HepG2 (cell line): ENCODE measurements around the gene MT4. TPM values are rescaled to one million over a fixed set of nuclear protein-coding genes. Genes with fewer than 3 reads are reported as not detected.

Experiments
- MAF1 ChIP-seq: sonication (generic); formaldehyde crosslinking; IDR thresholded peaks from 2 replicates; pipeline ENCODE4 v1.5.0; 2020; ENCODE audit warnings: missing genetic modification reagents, borderline replicate concordance
- NFKB2 ChIP-seq: sonication (generic); formaldehyde crosslinking; IDR thresholded peaks from 2 replicates; pipeline ENCODE4 v1.4.0; 2020; ENCODE audit warnings: missing genetic modification reagents, borderline replicate concordance
- PRMT3 ChIP-seq: sonication (generic); formaldehyde crosslinking; IDR thresholded peaks from 2 replicates; pipeline ENCODE4 v1.8.1; 2022; ENCODE audit warnings: low read depth, mild to moderate bottlenecking, moderate library complexity, missing genetic modification reagents, borderline replicate concordance
- RBAK ChIP-seq: sonication (generic); formaldehyde crosslinking; IDR thresholded peaks from 2 replicates; pipeline ENCODE4 v1.5.1; 2020; ENCODE audit warnings: mild to moderate bottlenecking, missing genetic modification reagents
- TEAD3 ChIP-seq: optimal IDR thresholded peaks from 2 replicates; pipeline ENCODE3; 2016; ENCODE audit warnings: borderline replicate concordance
- ZEB1 ChIP-seq: IDR thresholded peaks from 2 replicates; pipeline ENCODE4 v1.6.1; 2012; ENCODE audit warnings: mild to moderate bottlenecking, low read depth, inconsistent platforms; ENCODE audit not compliant: insufficient replicate concordance
- ZNF235 ChIP-seq: sonication (generic); formaldehyde crosslinking; IDR thresholded peaks from 2 replicates; pipeline ENCODE4 v1.8.1; 2023; ENCODE audit warnings: mild to moderate bottlenecking, missing genetic modification reagents, borderline replicate concordance
- ZNF430 ChIP-seq: sonication (generic); formaldehyde crosslinking; IDR thresholded peaks from 2 replicates; pipeline ENCODE4 v1.9.0; 2021; ENCODE audit warnings: mild to moderate bottlenecking, missing genetic modification reagents
- ZNF577 ChIP-seq: sonication (generic); formaldehyde crosslinking; IDR thresholded peaks from 2 replicates; pipeline ENCODE4 v1.4.0; 2020; ENCODE audit warnings: mild to moderate bottlenecking, low read depth, missing genetic modification reagents, borderline replicate concordance
- ZNF768 ChIP-seq: sonication (generic); formaldehyde crosslinking; IDR thresholded peaks from 2 replicates; pipeline ENCODE4 v1.4.0; 2020; ENCODE audit warnings: missing genetic modification reagents
- polyA plus RNA-seq, 8 experiments: library from polyadenylated mRNA; depleted of rRNA in 3 of 8; stranded (reverse) in 7 of 8; unstranded in 1 of 8; fragments of >200 nt; fragmentation: Illumina TruSeq in 4 of 8; extraction: Trizol in 4 of 8; gene quantifications; 2 replicates each; pipeline versions ENCODE4 v1.2.1 to v1.2.3, GENCODE V29; 2011 to 2016; ENCODE audit warnings: low read depth in 4 of 8, missing spikeins in 1 of 8, mixed read lengths in 1 of 8; ENCODE audit not compliant: insufficient read depth in 1 of 8
- total RNA-seq, 5 experiments: library from RNA; depleted of rRNA; stranded (reverse); fragments of >200 nt; fragmentation: Illumina TruSeq; extraction: Trizol; gene quantifications; 2 replicates each; pipeline ENCODE4 v1.2.3, GENCODE V29; 2016; ENCODE audit warnings: low read depth in 1 of 5
- TF ChIP-seq, protein P1 (sequence below): sonication (generic); formaldehyde crosslinking; IDR thresholded peaks from 2 replicates; pipeline ENCODE4 v1.5.0; 2020; ENCODE audit warnings: missing genetic modification reagents, mild to moderate bottlenecking, borderline replicate concordance
- TF ChIP-seq, protein P2 (sequence below): sonication (generic); formaldehyde crosslinking; IDR thresholded peaks from 2 replicates; pipeline ENCODE4 v1.4.0; 2020; ENCODE audit warnings: missing genetic modification reagents, mild to moderate bottlenecking, borderline replicate concordance
- TF ChIP-seq, protein P3 (sequence below): sonication (generic); formaldehyde crosslinking; IDR thresholded peaks from 2 replicates; pipeline ENCODE4 v1.4.0; 2020; ENCODE audit warnings: missing genetic modification reagents; ENCODE audit errors: not compliant biosample characterization
- TF ChIP-seq, protein P4 (sequence below), 2 experiments: sonication (generic) in 1 of 2; formaldehyde crosslinking in 1 of 2; IDR thresholded peaks; 2 replicates each; pipeline versions ENCODE4 v1.4.0 to v1.6.1; 2016 to 2020; ENCODE audit warnings: borderline replicate concordance in 1 of 2, low read depth in 1 of 2, mild to moderate bottlenecking in 1 of 2, missing genetic modification reagents in 1 of 2
- TF ChIP-seq, protein P5 (sequence below): sonication (generic); formaldehyde crosslinking; IDR thresholded peaks from 2 replicates; pipeline ENCODE4 v1.8.1; 2023; ENCODE audit warnings: mild to moderate bottlenecking, moderate library complexity, missing genetic modification reagents
- TF ChIP-seq, protein P6 (sequence below): IDR thresholded peaks from 2 replicates; pipeline ENCODE4 v1.6.1; 2016; ENCODE audit warnings: control low read depth
- TF ChIP-seq, protein P7 (sequence below): sonication (generic); formaldehyde crosslinking; IDR thresholded peaks from 2 replicates; pipeline ENCODE4 v1.4.0; 2020; ENCODE audit warnings: low read depth, mild to moderate bottlenecking, missing genetic modification reagents

The MT4 gene
- total and polyA plus RNA-seq, 2 of the 13 experiments (the other 11 are each of a cell fraction or from before 2014, with no cell fraction given), result not detected

DNA sequence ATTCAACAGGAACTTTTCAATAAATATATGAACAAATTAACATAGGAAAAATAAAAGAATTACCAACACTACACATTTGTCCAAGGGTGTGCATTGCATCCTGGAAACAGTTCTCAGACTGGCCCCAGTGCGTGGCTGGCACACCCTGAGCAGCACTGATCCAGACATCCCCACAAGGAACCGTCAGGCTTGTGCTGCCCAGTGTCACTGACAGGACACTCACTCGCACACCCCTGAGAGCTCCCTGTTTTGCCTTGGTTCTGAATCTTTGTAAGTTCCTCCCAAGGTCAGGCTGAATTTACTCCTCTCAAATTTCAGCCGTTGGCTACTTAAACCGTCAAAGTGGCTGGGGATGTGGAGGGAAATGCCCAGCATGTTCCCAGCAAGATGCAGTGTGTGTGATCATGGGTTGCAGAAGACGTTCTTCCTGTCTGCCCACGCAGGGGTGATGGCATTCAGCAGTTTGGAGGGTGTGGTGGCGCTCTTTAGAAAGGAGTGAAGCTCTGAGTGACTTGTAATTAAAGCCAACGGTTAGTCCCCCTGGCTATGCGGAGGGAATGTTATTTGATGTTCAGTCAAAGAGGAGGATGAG lies 45.2 kb downstream of the MT4 start (continued):
- no peak for TF ChIP-seq RBAK
- TF ChIP-seq, protein P1, sequence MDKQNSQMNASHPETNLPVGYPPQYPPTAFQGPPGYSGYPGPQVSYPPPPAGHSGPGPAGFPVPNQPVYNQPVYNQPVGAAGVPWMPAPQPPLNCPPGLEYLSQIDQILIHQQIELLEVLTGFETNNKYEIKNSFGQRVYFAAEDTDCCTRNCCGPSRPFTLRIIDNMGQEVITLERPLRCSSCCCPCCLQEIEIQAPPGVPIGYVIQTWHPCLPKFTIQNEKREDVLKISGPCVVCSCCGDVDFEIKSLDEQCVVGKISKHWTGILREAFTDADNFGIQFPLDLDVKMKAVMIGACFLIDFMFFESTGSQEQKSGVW (CRISPR knock-in tag), result no peak
- no peak for TF ChIP-seq ZNF430 (CRISPR knock-in tag)
- peak; percentile 9 for TF ChIP-seq TEAD3
- TF ChIP-seq ZNF577, result no peak
- TF ChIP-seq, protein P2, sequence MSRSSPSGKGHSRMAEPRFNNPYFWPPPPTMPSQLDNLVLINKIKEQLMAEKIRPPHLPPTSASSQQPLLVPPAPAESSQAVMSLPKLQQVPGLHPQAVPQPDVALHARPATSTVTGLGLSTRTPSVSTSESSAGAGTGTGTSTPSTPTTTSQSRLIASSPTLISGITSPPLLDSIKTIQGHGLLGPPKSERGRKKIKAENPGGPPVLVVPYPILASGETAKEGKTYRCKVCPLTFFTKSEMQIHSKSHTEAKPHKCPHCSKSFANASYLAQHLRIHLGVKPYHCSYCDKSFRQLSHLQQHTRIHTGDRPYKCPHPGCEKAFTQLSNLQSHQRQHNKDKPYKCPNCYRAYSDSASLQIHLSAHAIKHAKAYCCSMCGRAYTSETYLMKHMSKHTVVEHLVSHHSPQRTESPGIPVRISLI (CRISPR knock-in tag), result no peak
- no peak for TF ChIP-seq NFKB2 (CRISPR knock-in tag)
- TF ChIP-seq, protein P3, sequence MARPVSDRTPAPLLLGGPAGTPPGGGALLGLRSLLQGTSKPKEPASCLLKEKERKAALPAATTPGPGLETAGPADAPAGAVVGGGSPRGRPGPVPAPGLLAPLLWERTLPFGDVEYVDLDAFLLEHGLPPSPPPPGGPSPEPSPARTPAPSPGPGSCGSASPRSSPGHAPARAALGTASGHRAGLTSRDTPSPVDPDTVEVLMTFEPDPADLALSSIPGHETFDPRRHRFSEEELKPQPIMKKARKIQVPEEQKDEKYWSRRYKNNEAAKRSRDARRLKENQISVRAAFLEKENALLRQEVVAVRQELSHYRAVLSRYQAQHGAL, result no peak
- TF ChIP-seq, protein P4, sequence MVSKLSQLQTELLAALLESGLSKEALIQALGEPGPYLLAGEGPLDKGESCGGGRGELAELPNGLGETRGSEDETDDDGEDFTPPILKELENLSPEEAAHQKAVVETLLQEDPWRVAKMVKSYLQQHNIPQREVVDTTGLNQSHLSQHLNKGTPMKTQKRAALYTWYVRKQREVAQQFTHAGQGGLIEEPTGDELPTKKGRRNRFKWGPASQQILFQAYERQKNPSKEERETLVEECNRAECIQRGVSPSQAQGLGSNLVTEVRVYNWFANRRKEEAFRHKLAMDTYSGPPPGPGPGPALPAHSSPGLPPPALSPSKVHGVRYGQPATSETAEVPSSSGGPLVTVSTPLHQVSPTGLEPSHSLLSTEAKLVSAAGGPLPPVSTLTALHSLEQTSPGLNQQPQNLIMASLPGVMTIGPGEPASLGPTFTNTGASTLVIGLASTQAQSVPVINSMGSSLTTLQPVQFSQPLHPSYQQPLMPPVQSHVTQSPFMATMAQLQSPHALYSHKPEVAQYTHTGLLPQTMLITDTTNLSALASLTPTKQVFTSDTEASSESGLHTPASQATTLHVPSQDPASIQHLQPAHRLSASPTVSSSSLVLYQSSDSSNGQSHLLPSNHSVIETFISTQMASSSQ (IDR thresholded peaks at IDR 0.05; ENCODE audit: low read depth), result no peak
- TF ChIP-seq, protein P4 (CRISPR knock-in tag; IDR thresholded peaks at IDR 0.05; ENCODE audit: borderline replicate concordance), result no peak
- no peak for TF ChIP-seq PRMT3 (CRISPR knock-in tag)
- TF ChIP-seq, protein P5, sequence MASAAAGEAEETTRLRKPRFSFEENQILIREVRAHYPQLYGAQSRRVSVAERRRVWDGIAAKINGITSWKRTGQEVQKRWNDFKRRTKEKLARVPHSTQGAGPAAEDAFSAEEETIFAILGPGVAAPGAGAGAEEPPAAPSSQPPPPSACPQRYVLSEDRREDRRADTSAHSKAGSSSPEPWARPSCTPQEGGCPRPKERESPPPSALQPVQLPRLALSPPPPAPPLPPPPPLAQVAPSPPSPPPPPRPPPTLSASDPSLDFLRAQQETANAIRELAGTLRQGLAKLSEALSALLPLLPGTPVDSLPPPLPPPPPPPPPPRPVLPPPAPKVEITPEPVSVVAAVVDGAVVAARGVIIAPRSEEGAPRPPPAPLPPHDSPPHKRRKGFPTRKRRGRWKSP (CRISPR knock-in tag), result no peak
- TF ChIP-seq, protein P6, sequence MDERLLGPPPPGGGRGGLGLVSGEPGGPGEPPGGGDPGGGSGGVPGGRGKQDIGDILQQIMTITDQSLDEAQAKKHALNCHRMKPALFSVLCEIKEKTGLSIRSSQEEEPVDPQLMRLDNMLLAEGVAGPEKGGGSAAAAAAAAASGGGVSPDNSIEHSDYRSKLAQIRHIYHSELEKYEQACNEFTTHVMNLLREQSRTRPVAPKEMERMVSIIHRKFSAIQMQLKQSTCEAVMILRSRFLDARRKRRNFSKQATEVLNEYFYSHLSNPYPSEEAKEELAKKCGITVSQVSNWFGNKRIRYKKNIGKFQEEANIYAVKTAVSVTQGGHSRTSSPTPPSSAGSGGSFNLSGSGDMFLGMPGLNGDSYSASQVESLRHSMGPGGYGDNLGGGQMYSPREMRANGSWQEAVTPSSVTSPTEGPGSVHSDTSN (CRISPR knock-in tag), result no peak
- no peak for TF ChIP-seq MAF1 (CRISPR knock-in tag)
- TF ChIP-seq ZNF768 (CRISPR knock-in tag), result no peak
- no peak for TF ChIP-seq ZEB1
- TF ChIP-seq ZNF235, result no peak
- TF ChIP-seq, protein P7, sequence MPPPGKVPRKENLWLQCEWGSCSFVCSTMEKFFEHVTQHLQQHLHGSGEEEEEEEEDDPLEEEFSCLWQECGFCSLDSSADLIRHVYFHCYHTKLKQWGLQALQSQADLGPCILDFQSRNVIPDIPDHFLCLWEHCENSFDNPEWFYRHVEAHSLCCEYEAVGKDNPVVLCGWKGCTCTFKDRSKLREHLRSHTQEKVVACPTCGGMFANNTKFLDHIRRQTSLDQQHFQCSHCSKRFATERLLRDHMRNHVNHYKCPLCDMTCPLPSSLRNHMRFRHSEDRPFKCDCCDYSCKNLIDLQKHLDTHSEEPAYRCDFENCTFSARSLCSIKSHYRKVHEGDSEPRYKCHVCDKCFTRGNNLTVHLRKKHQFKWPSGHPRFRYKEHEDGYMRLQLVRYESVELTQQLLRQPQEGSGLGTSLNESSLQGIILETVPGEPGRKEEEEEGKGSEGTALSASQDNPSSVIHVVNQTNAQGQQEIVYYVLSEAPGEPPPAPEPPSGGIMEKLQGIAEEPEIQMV, result peak; percentile 50; the same call in 1 of the 2 replicates
